Hematopoietic multipotent progenitor cell (in vitro differentiated cells): ENCODE results near the gene SP3. TPM values are rescaled to one million over a fixed set of nuclear protein-coding genes. Genes with fewer than 3 reads are reported as not detected.

Experiments
- DNase-seq, 3 donors: peaks; one replicate each; pipeline ENCODE4 v3.0.0-alpha.2; 2011 to 2015; ENCODE audit warnings: low read depth in 2 of 3, low spot score in 2 of 3
- total RNA-seq: library from RNA; depleted of rRNA; stranded (reverse); fragments of >200 nt; gene quantifications from one replicate; pipeline ENCODE4 v1.2.3, GENCODE V29; 2012

Gene SP3
- 104 TPM for total RNA-seq

DNA sequence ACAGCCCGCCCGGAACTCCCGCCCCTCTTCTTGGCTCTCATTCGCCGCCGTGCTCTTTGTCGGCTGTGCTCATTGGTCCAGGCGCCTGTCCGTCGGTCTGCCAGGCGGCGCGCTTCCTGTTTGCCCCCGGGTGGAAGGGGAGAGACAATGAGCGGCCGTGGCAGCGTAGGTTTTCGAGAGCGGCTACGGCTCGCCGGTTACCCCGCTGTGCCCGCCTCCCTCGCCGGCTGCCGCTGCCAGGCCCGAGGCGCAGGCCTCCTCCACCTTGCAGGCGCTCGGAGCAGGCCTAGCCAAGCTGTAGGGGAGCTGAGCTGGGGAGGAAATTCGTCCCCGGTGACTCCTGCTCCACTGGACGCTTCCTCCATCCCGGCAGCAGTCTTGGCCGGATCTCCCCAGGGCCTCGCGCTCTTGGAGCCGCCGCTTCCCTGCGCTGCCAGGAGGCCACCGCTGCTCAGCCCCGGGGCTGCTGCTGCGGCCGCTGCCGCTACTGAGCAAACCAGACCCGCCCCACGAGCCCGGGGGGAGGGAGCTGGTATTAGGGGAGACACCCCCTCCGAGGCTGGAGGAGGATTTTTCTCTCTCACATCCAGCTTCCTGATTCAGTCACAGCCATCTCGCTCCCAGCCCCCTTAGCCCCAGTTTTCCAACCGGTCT, at the start of gene SP3:
Gene SP3, minus strand, starts transcription at position 2 of the 654 bp plus-strand sequence. CDS start 202 bp downstream, outside the sequence.
- DNase-seq: peak; percentile 87 to 98 (median 98)

DNA sequence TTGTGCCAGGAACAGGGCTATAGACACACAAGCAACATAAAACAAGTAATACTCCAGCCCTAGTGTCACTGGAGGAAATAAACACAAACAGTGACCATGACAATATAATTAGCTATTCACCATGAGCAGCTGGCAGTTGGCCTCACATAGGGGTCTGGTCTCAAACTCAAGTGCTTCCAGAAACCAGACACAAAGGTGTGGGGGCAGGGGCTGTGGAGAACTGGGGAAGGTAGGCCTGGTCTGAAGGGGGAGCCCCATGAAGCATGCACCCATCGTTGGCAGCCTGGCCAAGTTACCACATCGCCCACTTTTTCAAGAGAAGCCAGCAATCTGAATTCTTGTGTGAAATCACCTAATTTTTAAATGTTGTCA, 49.5 kb upstream of the SP3 start:
- DNase-seq: peak in 1 of 3 donors; percentile 53

DNA sequence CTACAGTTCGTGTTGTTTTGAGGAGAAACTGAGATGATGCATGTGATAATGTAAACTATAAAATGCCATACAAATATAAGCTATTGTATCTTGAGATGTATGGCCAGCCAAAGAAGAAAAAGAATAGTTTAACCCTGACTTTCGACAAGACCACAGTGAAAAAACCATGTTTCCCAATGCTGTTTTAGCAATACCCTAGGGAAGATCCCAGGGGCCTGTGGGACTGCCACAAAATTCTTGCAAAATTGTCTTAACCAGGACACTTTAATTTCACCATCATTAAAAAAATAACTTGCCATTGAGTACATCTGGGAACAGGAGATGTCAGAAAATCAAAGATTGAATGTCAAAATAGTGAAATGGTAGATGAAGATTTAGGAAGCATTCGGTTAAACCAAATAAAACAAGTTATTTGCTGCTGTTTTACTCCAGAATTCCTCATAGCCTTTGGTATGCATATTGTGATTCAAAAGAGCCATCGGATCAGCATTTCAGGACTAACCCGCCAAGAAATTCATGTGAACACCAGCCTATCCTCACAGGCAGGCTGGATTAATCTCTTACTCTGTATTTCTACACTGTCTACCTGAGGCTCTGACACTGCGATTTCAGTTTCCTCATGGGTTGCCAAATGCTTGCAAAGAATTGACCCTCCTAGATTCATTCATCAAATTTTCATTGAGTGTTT, 49.0 kb upstream of the SP3 start:
- DNase-seq: no peak

DNA sequence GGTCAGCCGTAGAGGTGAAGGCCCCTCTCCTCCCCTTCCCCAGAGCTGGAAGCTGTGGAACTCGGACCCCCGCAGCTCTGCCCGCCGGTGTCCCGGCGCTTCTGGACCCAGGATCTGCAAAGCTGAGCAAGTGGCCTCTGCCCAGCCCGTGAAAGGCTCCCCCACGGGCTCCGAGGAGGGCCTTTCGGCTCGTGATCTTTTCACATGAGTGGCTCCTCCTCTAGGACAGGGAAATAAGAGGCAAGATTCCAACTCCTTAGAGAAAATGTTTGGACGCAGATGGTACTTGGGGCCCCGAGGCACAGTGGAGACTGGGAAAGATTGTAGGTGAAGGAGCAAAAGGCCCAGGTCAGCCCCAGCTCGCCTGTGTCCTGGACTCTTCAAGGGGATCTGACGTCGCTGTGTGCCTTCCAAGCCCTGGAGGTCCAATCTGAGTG, 48.2 kb upstream of the SP3 start:
- DNase-seq: no peak

DNA sequence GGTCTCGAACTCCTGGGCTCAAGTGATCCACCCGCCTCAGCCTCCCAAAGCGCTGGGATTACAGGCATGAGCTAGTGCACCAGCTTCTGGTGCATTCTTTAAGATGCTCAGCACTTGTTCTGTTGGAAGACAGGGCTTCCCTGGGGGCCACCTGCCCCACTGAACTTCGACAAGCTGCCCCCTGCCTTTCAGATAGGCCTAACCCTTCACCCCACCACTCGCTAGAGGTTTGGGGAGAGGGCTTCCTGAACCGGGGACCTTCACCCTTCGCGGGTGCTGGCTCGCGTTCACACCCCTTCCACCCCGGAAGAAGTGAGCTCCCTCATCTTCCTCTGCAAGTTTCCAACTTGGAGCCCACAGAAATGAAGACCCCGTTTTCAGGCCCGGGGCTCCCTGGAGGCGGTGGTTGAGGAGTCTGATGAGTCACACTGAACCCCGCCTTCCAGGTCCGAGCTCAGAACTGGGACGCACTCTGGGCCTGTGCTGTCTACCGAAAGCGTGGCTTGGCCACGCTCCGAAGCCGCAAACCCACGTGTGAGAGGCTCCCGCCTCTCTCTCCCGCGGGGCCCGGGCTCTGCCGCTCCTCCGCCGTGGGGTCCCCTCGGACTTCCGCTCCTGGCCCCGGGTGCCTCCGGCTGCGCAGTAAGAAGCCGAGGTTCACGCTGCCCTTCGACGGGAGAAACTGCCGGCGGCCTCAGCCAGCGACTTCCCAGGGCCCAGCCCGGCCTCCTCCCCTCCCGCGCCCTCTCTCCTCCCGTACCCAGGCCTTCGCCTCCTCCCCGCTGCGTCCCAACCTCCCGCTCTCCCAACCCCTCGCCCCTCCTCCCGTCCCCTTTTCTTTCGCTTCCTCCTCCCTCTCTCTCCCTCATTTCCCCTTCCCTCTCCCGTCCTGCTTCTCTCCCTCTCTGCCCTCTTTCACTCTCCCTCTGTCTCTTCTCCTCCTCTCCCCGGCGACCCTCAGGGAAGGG, 47.5 kb upstream of the SP3 start:
- DNase-seq: peak in 2 of 3 donors; percentile 52 to 58

DNA sequence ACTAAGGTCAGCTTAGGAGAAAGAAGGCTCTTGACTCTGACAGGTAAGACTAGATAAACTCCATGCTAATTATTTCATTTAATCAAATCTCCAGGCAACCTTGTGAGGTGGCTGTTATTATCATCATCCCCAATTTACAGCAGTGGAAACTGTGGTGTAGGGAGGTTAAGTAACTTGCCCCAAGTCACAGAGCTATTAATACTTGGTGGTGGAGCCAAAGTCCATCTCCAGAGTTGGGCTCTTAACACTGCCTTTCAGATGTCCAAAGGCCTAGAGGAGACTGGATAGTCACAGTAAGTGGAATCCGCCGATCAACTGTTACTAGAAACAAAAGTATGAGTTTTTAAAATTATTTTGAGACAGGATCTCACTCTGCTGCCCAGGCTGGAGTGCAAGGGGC, 46.6 kb upstream of the SP3 start:
- DNase-seq: no peak

DNA sequence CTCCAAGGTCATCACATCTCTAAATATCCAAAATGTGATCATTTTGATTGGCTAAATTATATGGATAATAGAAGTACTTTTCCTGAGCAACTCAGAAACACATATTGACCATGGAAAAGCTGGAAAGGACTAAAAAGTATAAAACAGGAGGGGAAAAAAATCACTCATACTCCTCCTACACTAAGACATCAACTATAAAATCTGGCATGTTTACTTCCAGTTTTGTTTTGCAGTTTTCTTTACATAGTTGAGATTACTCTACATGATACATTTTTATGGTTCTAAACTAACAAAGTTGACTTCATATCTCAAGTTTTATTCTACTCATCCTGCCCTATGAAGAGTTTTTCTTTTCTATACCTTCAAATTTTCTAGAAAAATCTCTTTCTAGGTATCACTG, 46.0 kb upstream of the SP3 start:
- no peak for DNase-seq

DNA sequence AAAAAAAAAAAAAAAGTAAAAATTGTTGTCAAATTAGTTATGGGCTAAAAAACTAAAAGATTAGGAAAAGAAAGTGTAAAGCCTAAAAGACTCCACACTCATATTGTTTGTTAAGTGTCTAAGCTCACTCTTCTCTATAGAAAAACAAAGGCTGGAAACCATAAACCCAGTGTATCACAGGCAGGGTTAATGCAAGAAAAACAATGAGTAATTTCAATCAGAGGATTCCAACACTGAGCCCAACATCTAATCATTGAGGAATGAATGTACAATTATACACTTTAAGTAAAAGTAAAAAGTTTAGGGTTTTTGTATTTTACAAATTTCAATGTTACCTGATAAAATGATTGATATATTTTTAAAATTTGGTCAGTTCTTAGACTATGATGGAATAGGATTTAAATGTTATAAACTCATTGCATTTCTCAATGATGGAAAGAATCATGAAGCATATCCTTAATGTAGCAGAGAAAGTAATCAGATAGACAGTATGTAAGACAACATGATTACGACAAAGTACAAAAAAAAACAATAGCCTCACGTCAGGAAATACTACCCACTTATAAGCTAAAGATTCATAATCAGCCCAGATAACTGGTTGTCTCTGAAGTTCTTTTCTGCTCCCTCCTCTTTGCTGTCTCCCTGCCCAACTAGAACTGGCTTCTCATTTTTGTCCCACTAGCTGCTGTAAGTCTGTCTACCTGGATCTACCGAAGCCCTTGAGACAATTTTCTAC, 44.5 kb upstream of the SP3 start:
- DNase-seq: no peak

DNA sequence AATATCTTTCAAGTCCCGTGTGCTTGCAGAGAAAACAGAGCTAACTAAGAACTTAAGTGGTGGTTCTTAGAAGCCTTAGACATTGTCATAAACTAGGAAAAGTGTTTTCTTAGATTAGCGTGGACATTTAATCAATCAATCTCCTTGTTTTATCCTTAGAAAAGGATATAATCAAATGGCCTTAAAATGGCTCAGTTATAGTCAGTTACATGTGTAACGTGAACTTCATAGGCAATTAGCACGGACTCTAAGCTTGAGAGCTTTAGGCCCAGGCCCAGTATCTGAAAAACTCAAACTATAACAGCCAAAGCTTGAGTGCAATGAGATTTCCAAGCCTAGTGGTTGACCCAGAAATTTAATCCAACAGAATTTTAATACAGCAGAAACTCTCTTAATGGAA, 43.5 kb upstream of the SP3 start:
- no peak for DNase-seq

DNA sequence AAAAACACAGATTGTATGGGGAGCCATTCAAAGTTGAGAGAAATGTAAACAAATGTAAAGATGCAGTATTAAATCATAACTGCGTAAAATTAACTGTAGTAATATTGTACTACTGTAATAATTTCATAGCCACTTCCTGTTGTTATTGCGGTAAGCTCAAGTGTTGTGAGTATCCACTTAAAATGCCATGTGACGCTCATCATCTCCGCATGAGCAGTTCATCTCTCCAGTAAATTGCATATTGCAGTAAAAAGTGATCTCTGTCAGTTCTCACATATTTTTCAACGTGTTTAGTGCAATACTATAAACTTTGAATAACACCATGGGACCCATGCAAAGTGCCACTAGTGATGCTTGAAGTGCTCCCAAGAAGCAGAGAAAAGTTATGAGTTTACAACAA, 41.8 kb upstream of the SP3 start:
- no peak for DNase-seq

DNA sequence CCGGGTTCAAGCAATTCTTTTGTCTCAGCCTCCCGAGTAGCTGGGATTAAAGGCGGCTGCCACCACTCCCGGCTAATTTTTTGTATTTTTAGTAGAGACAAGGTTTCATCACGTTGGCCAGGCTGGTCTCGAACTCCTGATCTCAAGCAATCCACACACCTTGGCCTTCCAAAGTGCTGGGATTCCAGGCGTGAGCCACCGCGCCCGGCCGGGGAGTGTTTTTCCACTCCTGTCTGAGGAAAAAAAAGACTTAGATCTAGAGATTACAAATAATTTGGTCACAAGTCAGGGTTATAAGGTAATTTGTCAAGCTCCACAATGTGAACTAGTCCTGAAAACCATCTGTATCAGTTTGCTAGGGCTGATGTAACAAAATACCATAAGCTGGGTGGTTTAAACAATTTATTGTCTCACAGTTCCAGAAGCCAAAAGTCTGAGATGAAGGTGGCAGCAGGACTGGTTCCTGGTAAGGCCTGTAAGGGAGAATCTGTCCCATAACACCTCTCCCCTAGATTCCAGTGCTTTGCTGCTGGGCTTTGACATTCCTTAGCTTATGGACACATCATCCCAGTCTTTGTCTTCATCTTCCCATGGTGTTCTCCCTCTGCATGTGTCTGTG, 40.7 kb upstream of the SP3 start:
- DNase-seq: no peak

DNA sequence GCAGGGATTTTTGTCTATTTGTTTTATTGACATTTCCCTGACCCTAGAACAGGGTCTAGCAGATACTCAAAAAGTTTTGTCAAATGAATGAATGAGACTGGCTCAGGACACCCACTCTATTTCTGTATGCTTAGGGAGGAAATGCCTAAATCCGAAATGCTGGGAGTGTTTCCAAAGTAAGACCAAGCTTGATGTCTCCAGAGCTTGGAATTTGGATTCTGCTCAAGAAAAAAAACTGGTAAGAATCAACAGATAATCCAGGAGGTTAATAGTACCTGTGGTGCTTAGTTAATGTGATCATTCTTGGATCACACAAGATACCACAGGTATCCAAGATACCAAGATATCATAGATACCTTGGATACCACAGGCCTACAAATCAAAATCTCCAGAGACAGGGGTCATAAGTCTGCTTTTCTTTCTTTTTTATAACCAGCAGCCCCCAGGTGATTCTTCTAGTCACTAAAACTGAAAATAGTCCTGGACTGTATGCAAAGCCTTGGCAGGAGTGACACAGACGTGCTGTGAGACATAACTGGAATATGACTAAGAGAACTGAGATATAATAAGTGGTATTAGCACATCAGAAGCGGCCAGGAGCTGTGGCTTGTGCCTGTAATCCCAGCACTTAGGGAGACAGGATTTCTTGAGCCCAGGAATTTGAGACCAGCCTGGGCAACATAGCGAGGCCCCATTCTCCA, 39.9 kb upstream of the SP3 start:
- no peak for DNase-seq

DNA sequence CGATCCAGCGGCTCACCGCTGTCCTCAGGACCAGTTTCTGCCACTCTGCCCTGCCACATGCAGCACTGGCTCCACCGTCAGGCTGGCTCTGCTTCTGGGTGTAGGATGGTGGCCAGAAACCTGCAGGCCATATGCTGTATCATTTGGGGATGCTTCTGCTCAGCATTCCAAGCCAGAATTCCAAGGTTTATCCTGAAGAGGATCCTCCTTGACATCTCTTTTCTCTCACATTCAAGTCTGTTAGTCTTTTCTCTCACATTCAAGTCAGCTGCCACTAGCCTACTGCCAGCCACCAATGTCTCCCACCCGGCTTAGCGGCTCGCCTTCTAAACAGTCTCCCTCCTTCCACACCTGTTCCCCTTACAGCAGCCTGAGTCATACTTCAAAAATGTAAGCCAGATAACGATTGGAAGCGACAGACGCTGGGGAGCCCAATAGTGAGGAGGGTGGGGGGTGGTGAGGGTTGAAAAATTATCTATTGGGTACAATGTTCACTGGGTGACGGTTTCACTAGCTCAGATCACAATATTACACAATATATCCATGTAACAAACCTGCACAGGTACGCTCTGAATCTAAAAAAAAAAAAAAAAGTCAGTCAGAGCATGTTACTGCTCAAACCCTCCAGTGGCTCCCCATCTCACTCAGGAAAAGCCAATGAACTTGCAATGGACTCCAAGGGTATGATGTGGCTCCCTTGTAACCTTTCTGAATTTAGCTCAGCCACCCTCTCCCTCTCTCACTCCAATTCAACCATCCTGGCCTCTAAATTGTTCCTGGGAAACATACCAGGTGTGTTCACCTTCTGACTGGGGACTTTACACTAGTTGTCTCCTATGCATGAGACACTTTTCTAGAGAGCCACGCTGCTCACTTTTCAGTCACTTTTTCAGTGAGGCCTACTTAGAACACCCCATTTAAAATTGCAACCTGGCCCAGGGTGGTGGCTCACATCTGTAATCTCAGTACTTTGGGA, 38.8 kb upstream of the SP3 start:
- DNase-seq: no peak

DNA sequence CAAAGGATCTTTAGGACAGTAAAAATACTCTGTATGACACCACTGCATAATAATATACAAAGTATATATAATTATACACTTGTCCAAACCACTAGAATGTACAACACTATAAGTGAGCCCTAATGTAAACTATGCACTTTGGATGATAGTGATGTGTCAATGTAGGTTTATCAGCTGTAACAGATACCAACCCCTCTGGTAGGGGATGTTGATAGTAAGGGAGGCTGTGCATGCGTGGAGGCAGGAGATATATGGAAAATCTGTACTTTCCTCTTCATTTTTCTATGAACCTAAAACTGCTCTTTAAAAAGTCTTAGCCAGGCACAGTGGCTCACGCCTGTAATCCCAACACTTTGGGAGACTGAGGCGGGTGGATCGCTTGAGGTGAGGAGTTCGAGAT, 37.5 kb upstream of the SP3 start:
- DNase-seq: no peak

DNA sequence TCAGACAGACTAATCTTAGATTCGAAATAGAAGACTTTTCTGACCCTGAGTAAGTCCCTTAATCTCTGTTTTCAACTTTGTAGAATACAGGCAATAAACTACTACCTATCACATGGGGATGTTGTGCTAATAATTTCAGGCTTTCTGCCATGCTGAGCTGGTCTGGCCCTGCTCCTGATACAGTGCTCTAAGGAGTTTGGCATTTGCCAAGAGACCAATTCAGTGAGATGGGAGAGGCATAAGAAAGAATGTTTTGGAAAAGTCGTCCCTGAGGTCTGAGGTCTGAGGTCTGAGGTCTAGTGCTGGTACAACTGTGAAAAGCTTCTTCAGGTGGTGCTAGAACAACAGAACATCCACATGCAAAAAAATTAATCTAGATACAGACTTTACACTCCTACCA, 35.9 kb upstream of the SP3 start:
- DNase-seq: no peak

DNA sequence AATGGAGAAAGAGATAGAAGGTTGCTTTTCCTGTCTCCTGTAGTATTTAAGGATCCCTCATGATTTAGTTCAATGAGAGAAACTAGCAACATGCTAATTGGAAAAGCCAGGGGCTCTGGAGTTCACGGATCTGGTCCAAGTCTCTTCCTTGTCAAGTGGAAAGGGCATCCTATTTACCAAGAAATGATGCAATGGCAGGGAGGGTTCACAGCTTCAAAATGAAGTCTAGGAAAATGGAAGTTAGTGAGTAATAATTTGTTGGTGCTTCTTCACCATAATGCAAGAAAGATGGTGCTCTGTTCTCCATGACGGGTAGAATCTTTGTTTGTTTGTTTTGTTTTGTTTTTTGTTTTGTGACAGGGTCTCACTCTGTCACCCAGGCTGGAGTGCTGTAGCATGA, 34.6 kb upstream of the SP3 start:
- DNase-seq: no peak

DNA sequence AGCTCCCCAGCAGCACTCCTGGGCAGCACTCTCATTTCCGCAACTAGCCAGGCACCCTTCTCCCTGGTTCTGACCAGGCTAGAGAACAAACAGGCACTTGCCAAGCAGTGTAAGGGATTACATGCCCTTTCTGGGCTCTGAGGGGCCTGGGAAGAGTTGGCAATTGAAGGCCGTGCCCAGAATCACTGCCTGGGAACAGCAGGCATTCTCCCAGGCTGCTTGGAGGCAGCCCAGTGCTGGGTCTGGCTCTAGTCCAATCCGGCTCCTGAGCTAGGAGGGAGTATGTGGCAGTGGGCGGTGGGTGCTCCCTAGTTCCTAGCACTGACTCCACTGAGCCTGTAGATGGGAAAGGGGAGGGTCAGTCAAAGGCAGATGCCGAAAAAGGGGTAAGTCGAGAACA, 34.1 kb upstream of the SP3 start:
- DNase-seq: no peak

DNA sequence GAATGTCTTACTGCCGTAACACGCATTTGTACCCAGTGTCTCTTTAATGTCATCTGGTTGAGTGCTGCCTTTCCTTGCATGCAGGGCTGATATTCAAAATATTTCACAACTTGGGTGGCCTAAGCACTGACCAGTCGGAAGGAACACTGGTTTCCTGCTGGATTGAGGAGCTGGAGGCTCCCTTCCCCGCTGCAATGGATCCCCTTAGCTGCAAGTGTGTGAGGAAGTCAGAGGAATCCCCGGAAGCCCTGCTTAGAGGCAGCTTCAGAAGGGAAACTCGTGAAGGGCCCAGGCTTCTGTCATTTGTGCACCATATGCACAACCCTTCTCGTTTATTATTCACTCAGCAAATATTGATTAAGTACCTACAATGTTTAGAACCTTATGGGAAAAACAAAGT, 33.2 kb upstream of the SP3 start:
- DNase-seq: no peak

DNA sequence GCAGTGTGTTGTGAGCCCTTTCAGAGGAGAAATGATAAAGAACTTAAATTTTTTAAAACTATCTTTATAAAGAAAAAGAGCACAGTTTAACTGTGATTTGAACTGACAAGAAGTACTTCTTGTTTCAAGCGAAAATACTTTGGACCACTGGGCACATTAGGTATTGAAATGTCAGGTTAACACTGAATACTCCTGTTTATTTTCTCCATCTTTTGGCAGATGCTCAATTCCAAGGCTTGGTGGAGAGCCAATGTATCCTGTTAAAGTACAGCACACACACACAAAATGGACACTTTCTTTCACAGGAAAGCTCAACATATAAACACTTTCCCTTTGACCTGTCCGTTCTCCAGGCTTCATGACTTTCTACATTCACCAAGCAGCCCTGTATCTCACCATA, 32.6 kb upstream of the SP3 start:
- DNase-seq: peak in 1 of 3 donors; percentile 21
